ENCODE results near the gene KCNJ1.

Gene KCNJ1

GRCh38 chr11:128813729-128814128, 53.4 kb downstream of the KCNJ1 start:
- TF ChIP-seq, protein P1, sequence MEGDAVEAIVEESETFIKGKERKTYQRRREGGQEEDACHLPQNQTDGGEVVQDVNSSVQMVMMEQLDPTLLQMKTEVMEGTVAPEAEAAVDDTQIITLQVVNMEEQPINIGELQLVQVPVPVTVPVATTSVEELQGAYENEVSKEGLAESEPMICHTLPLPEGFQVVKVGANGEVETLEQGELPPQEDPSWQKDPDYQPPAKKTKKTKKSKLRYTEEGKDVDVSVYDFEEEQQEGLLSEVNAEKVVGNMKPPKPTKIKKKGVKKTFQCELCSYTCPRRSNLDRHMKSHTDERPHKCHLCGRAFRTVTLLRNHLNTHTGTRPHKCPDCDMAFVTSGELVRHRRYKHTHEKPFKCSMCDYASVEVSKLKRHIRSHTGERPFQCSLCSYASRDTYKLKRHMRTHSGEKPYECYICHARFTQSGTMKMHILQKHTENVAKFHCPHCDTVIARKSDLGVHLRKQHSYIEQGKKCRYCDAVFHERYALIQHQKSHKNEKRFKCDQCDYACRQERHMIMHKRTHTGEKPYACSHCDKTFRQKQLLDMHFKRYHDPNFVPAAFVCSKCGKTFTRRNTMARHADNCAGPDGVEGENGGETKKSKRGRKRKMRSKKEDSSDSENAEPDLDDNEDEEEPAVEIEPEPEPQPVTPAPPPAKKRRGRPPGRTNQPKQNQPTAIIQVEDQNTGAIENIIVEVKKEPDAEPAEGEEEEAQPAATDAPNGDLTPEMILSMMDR (IDR thresholded peaks at IDR 0.05; ENCODE audit: low read depth, low read length, missing control alignments) = no peak
- H3K4me3 ChIP-seq (ENCODE audit: low read depth, low read length) = no peak overlapping the region
- DNase-seq (ENCODE audit: low read depth) = no peak

DNA sequence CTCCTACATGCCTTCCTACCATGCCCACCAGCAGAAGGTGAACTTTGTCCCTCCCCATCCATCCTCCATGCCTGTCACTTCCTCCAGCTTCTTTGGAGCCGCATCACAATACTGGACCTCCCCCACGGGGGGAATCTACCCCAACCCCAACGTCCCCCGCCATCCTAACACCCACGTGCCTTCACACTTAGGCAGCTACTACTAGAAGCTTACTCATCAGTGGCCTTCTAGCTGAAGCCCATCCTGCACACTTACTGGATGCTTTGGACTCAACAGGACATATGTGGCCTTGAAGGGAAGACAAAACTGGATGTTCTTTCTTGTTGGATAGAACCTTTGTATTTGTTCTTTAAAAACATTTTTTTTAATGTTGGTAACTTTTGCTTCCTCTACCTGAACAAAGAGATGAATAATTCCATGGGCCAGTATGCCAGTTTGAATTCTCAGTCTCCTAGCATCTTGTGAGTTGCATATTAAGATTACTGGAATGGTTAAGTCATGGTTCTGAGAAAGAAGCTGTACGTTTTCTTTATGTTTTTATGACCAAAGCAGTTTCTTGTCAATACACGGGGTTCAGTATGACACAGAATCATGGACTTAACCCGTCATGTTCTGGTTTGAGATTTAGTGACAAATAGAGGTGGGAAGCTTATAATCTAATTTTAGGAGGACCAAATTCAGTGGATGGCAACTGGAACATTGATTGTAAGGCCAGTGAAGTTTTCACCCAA, 56.1 kb downstream of the KCNJ1 start:
- DNase-seq (ENCODE audit: low read depth) = no peak
- TF ChIP-seq, protein P1 (IDR thresholded peaks at IDR 0.05; ENCODE audit: low read depth, low read length, missing control alignments) = no peak
- no peak overlapping the region for H3K4me3 ChIP-seq (ENCODE audit: low read depth, low read length)

GRCh38 chr11:128809128-128809527, 58.0 kb downstream of the KCNJ1 start:
- no peak for DNase-seq (ENCODE audit: low read depth)
- no peak overlapping the region for H3K4me3 ChIP-seq (ENCODE audit: low read depth, low read length)
- TF ChIP-seq, protein P1 (IDR thresholded peaks at IDR 0.05; ENCODE audit: low read depth, low read length, missing control alignments) = no peak

DNA sequence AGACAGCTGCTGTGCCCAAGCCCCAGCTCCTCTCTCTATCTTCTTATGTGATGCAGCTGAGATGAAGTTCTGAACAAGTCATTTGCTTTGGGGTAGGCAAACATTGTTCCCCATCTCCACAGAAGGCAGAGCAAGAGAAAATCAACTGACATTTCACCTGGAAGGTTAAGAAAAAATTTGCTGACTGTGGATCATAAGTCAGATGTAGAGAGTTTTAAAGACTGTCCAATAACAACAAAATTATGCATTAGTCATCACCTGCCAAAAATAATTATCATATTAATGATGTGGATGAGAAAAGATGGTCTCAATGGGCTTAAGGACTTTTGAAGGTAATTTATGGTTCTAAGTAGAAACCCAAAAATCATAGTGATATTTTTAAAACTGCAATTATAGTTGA, 59.2 kb downstream of the KCNJ1 start:
- TF ChIP-seq, protein P1 (IDR thresholded peaks at IDR 0.05; ENCODE audit: low read depth, low read length, missing control alignments) = no peak
- H3K4me3 ChIP-seq (ENCODE audit: low read depth, low read length) = no peak overlapping the region
- no peak for DNase-seq (ENCODE audit: low read depth)

DNA sequence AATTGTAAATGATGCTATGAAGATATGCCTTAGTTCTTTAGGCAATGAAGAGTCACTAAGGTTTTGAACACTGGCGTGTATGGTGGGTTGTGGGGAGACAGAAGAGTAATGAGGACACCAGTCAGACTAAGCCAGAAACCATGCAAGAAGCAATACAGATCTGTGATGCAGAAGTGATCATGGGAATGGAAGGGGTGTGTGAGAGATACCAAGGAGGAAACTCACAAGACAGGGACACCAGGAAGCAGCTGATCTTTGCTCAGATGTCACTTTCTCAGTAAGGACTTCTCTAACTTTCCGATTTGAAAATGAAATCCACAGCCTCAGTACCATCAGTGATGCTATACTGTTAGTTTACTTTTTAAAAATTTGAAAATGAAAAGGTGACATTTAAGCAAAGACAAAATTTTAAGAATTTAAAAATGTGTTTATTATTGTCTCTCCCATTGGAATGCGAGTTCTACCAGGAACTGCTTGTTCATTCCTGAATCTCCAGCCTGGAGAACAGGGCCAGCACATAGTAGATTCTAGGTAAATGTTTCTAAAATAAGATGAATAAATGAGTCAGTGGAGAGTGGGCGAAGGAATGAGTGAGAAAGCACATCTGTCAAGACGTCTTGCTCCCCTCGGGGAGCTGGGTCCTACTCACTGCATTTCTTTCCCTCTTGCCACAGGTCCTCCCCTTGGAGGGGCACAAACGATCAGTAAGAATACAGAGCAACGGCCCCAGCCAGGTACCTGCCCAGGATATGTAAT, 60.4 kb downstream of the KCNJ1 start:
- TF ChIP-seq, protein P1 (IDR thresholded peaks at IDR 0.05; ENCODE audit: low read depth, low read length, missing control alignments) = no peak
- H3K4me3 ChIP-seq (ENCODE audit: low read depth, low read length) = no peak overlapping the region
- DNase-seq (ENCODE audit: low read depth) = no peak

DNA sequence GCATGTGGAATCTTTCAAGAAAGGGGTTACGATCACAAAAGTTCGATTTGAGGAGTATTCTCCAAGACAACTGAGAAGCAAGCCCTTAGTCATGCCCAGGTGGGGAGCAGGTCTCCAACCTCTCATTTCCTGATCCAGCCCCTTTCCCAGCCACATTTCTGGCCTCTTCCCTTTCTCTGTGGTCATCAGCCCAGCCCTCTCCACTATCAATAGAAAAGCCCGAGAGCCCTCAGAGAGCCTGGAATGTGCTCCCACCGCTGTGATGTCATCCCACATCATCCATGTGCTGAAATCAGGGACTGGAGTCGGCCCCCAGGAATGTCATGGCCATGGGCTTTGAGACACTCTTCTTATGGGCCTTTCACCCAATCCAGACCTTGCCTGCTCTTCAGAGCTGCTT, 62.6 kb downstream of the KCNJ1 start:
- TF ChIP-seq, protein P1 (IDR thresholded peaks at IDR 0.05; ENCODE audit: low read depth, low read length, missing control alignments) = no peak
- DNase-seq (ENCODE audit: low read depth) = no peak
- H3K4me3 ChIP-seq (ENCODE audit: low read depth, low read length) = no peak overlapping the region
